Stimulated activated CD4-positive, alpha-beta T cell treated with anti-CD3 and anti-CD28 coated beads, Interleukin-4, amount 100 ng/mL, for 24 hours (primary cell): ENCODE results near the gene OR2Z1.

ENCODE experiments used
- DNase-seq: peaks from one replicate; pipeline ENCODE4 v3.0.0-alpha.2; 2020

The OR2Z1 gene, protein sequence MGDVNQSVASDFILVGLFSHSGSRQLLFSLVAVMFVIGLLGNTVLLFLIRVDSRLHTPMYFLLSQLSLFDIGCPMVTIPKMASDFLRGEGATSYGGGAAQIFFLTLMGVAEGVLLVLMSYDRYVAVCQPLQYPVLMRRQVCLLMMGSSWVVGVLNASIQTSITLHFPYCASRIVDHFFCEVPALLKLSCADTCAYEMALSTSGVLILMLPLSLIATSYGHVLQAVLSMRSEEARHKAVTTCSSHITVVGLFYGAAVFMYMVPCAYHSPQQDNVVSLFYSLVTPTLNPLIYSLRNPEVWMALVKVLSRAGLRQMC

DNA sequence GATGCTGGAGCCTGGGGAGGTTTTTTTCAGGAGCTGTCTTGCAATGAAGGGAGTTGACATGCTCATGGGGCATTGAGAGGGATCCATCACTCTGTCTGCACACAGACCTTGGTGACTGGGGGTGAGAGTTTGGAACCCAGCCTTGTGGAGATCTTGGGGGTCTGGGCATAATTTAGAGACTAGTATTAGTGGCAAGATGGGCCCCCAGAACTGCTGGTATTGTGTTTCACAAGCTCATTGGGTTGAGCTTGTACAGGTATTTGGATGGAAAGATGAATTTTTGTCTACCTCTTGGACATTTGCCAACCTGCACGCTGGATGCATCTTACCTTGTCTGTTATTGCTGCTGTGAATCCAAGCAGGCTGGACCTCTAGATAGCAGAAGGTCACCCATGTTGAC, at the start of gene OR2Z1:
Gene OR2Z1, plus strand, starts transcription at position 301 of the 400 bp plus-strand sequence. CDS start 9,395 bp downstream, outside the sequence.
- DNase-seq = no peak

DNA sequence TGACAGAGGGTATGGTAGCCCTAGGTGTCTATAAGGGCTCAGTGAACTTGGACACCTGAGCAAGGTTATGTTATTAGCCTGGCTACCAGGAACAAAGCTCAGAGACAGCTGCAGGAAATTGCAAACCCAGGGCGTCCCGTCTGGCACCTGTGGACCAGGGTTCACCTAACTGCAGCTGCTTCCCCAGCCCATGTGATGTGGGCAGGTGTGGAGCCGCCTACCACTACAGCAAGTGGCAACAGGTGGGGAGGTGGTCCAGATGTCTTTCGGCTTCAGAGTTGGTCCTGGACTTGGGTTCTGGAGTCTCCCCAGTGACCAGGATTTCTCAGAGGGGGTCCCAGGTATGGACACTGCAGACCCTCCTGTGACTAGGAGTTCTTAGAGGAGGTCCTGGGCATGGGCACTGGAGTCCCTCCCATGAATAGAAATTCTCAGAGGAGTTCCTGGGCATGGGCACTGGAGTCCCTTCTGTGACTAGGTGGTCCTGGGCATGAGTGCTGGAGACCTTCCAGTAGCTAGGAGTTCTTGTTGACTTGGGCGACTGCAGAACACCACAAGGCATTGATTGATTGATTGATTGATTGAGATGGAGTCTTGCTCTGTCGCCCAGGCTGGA, 48.0 kb upstream of the OR2Z1 start:
- no peak for DNase-seq

DNA sequence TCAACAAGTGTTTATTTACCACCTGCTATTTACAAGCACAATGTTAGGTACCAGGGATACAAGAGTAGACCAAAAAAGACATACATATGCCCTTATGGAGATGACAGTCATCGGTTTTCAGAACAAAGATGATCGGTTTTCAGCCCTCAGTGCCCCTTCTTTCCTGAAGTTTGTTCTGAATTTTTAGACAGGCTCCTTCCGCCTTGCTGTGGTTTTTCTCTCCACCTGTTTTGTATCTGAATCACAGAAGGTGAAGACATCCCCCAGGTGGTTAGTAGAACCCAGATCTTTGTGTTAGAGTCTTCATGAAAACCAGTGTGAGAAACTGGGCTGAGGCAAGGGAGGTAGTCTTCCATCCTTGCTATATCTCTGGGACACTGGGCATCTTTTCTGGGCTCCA, 46.4 kb upstream of the OR2Z1 start:
- no peak for DNase-seq

DNA sequence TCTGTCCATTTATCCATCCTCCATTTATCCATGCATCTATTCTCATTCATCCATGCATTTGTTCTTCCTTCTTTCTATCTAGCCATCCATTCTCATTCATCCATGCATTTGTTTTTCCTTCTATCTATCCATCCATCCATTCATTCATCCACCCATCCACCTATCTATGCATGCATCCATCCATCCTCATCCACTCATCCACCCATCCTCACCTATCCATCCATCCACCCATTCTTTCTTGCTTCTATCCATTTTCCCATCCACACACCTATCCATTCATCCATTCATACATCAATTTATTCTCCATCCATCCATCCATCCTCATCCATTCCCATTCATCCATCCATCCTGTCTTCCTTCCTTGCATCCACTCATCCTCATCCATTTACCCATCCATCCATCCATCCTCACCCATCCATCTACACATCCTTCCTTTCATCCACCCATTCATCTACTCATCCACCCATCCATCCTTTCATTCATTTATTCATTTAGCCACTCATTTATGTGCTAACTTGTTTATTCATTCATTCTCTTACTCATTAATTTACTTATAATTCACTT, 43.1 kb upstream of the OR2Z1 start:
- no peak for DNase-seq

DNA sequence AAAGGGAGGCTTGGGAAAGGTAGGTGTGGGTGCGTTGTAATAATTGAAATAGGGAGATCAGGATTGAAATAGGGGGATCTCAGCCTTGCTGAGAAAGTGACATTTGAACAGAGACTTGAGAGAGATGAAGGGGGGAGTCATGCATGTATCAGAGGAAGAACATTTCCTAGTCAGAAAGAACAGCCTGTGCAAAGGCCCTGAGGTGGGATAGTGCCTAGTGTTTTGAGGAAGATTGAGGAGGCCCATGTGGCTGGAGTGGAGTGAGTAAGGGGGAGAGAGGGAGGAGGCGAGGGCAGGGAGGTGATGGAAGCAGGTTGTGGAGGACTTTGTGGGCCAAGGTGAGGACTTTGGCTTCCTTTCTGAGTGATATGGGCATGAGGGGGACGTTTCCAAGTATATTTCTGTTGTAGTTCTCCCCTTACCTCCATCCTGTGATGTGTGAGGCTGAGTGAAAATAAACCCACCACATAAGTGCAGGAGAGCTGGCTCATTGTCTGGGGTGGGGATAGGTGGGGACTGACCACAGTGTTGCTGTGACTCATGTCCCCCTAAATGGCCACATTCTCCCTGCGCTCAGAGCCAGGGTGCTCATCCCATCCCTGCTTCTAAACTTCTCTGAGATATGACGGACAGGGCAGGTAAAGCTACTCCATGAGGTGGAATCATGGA, 40.6 kb upstream of the OR2Z1 start:
- no peak for DNase-seq

DNA sequence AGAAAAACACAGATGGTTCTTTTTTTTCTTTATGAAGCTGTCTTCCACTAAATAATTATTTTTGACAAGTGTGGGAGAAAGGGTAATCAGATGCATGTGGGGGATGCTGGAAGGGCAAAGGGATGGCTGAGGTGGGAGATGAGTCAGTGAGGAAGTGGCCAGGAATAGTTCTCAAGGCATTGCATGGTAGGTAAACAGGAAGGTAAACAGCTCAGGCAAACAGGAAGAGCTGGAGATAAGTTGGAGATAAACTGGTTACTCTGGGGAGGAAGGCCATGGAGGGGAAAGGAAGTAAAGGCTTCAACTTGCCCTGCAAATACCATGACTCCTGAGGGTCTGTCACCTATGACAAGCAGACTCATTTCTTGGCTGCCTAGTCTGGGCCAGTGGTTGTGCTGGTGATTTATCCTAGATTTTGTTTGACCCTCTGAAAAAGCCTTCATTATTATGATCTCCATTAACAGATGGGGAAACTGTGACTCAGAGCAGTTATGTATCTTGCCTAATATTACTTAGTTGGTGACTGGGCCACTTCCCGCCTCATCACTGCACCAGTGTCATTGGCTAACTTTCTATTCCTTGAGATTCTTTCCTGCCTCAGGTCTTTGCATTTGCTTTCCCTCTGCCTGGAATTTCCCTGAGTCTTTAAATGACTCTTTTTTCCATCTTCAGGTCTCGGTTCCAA, 39.9 kb upstream of the OR2Z1 start:
- DNase-seq = no peak

DNA sequence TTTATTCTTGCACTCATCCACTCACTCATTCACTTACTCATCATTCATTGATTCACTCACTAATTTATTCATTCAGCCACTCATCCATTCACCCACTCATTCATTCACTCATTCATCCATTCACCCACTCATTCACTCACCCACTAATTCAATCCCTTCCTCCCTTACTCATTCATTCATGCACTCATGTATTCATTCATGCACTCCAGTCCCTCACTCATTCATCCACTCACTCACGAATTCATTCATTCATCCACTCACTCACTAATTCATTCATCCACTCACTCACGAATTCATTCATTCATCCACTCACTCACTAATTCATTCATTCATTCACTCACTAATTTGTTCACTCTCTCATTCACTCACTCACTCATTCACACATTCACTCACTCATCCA, 39.0 kb upstream of the OR2Z1 start:
- DNase-seq = no peak

DNA sequence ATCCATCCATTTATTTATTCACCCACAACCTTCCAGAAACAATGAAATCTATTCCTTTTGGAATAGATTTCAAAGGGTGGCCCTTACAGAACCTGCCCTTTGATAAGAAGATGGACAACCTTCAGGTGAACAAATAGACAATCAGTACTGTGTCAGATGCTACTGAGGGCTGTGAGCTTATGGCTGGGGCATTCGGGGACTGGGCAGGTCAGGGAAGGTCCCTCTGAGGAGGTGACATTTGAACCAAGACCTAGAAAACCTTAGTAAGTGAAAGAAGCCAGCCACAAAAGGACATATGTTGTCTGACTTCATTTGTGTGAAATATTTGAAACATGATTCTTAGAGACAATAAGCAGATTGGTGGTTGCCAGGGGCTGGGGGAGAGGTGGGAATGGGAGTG, 38.5 kb upstream of the OR2Z1 start:
- DNase-seq = no peak

DNA sequence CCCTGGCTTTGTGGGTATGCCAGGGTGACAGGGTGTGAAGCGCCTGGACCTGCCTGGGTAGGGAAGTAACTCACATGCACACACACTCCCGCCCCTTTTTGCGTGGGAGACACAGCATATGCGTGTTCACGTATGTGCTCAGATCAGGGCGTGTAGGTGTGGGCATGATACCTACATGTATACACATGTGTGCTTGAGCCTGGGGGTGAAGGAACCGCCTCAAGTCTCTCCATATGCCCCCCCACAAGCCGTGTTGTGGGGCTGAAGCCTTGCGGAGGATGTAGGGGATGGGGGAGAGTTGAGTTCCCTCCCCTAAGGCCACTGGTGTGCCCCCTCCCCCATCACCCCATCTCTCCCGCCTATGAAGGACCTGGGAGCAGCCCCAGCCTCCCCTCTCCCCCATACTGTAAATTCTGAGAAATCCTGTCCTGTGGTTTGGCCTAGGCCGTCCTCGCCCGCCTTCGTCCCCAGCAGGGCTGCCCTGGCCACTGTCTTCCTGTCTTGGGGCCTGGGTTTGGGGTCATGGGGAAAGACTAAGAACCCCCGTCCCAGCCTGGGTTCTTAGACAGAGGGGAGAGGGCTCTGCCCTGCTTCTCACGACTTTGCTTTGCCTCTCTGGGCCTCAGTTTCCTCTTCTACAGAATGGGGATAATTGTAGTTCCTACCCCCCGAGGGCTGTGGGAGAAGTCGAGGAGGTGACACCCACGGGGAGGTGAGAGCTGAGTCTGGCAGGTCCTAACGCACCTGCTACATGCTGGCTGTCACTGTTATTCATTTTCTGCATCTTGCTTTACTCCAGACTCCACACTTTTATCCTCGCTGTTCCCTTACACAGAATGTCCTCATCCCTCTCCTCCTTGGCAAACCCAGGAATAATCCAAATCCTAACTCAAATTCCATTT, 37.2 kb upstream of the OR2Z1 start:
- DNase-seq = no peak

DNA sequence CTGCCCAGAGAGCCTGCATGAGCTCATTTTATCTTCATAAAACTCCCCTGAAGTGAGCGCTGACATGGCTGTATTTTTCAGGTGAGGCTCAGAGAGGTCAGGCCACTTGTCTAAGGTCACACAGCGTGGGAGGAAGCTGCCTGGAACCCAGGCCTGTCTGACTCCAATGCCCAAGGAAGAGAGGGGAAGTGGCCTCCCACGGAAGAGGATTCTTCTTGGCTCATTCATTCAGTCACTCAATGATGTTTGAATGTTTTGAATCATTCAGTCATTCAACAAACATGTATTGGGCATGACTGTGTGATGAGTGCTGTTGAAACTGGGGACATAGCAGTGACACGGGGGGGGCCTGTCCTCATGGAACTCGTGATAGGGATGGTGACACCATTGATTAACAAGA, 34.9 kb upstream of the OR2Z1 start:
- no peak for DNase-seq

DNA sequence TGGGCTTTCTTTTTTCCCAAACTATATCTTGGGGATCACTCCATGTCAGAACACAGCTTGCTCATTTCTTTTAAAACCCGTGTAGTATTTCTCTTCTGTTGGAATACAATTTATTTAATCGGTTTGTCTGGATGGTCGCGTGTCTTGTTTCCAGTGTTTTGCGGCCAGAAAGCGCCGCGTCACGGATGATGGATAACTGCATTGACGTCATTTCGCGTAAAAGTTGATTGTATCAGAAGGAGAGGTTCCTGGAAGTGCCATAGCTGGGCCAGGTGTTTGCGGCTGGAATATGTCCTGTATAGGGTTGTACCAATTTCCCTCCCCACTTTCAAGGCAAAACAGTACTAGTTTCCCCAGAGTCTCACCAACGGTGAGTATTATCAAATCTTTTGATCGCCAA, 32.5 kb upstream of the OR2Z1 start:
- no peak for DNase-seq

DNA sequence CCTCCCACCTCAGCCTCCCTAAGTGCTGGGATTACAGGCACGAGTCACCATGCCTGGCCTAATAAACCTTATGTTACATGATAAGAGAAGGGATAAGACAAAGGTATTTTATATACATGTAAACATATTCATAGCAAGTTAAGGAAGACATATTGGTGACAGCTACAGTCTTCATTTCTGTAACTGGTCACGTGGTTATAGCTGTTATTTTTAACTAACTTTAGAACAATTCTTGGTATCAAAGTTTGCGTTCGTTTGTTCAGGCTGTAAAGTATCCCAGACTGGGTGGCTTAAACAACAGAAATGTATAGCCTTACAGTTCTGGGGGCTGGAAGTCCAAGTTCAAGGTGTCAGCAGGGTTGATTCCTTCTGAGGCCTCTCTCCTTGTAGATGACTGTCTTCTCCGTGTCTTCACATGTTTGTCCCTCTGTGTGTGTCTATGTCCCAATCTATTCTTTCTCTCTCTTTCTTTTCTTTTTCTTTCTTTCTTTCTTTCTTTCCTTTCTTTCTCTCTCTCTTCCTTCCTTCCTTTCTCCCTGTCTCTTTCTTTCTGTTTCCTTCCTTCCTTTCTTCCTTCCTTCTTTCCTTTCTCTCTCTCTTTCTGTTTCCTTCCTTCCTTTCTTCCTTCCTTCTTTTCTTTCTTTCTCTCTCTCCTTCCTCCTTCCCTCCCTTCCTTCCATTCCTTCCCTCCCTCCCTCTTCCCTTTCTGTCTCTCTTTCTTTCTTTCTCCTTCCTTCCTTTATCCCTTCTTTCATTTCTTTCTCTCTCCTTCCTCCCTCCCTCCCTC, 30.5 kb upstream of the OR2Z1 start:
- DNase-seq = no peak

DNA sequence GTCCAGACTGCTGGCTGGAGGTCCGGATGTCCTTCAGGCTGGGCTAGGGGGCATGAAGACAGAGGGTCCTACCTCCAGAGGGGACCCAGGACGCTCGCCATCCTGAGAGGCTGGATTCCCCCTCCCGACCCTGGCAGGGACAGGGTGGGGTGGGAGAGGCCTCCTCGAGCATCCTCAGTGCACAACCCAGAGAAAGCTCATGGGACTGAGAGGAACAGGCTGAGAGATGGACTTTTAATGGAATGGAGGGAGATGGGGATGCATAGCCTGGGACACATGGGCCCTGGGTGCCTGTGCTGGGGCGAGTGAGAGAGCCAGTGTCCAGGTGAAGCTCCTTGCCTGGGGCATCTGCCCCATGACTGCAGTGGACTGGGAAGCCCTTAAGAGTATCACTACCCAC, 25.9 kb upstream of the OR2Z1 start:
- no peak for DNase-seq

DNA sequence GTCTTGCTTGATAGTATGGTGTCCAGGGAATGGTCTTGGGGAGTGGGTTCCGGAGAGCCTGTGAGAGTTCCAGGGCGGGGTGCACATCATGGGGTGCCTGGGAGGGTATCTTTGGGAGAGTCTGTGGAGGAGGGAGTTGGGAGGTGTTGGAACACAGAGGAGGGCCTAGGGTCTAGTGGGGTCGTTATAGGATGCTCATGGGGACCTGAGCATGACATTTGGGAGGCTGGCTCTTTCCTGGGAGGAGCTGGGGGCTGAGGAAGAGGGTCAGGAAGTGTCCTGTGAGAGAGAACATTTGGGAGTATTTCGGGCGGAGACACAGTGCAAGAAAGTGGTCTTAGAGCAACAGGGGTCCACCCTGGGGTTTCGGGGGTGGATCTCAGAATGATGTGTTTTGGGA, 25.5 kb upstream of the OR2Z1 start:
- DNase-seq = no peak

DNA sequence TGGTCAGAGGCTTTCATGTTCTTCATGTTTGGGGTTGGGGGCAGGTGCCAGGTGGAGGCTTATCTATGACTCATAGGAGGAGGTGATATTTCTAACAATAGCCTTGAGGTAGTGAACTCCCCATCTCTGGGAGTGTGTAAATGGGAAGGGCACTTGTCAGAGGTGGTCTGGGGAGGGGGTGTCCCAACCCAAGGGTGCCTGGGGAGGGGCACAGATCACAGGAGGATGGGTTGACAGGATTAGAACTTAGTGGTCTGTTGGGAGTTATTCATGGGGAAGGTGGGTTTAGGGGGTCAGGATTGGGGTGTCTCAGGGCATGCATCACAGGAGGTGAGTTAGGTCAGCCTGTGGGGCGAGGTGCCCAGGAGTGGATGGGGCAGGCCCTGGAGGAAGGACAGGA, 24.4 kb upstream of the OR2Z1 start:
- DNase-seq = no peak

DNA sequence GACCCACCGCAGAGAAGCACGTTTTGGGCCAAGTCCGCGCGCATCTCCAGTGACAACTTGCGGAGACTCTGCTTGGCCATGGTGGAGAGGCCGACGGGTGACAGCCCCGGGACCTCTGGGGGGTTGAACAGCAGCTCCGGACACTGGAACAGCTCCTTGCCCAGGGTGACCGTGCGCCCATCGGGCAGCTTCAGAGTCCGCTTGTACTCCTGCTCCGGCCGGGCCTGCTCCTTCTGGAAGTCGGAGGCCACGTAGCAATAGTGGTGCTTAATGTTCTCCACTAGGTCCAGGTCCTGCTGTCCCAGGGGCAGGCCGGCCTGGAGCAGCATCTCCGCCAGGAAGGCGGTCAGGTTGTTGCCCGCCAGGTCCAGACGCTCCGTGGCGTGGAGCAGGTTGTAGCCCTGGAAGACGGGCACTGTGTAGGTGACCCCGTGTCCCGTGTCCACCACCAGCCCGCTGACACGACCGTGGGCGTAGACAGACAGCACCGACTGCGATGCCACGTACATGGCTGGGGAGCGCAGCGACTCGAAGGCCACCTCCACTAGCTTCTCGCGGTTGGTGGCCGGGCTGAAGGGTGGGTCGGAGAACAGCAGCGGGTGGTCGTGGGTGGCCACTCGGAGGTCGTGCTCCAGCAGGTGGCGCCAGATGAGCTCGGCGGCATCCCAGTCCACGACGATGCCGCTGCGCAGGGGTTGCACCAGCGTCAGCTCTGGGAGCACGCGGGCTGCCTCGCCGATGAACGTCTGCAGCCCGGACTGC, 23.6 kb upstream of the OR2Z1 start:
- no peak for DNase-seq

DNA sequence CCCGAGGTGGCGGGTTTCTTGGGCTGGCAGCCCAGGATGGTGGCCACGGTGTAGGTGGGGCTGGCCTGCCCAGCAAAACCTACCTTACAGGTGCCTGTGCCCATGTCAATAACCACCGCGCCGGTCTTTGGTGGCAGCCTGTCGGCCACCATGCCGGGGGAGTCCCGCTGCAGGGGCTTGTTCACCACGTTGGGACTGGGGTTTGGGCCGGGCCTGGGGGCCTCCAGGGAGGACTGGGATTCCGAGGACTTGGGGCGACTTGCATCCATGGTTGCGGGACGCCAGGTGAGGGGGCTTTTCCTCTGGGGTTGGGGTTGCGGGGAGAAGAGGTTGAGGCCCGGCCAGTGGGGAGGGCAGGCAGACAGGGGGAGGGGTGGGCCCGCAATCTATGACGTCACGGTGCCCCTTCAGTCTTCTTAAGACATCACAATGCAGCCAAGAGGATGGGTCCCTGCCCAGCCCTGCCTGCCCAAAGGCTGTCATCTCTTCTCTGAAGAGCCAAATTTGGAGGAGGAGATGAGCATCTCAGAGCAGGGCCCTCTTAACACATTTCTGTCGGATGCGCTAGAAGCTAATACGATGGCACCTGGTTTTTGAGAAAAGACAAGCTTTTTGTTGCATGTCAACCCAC, 22.9 kb upstream of the OR2Z1 start, which contains the start of gene ACTL9:
Gene ACTL9, minus strand, starts transcription at position 363 of the 631 bp plus-strand sequence. Its CDS starts 94 bp downstream, at position 269.
- DNase-seq = no peak

DNA sequence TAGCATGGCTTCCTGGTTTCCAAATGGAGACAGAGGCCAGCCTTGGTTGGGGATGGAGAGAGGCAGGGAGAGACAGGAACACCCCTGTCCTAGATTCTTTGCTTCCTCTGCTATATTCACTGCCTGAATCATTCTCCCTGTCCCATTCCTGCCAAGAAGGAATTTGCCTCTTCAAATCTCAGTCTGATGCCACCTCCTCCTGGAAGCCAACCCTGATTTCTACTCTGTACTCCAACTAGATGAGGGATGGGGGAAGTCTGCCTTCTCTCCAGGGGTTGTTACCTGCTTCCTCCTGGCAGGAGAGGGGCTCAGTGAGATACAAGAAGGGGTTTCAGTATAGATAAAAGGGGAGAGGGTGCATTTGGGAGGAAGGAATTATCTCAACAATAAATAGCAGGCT, 21.5 kb upstream of the OR2Z1 start:
- no peak for DNase-seq

DNA sequence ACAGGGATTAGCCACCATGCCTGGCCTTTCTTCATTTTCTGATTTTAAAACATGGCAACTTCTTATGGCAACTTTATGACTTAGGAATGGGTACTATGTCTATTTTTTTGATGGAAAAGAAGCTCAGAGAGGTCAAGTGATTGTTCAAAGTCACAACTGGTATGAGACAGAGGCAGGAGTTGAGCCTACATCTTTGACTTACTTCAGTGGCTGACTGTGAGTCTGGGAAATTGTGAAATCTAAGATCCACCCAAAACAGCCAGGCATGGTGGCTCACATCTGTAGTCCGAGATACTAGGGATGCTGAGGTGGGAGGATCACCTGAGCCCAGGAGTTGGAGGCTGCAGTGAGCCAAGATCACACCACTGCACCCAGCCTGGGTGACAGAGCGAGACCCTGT, 20.5 kb upstream of the OR2Z1 start:
- DNase-seq = no peak

DNA sequence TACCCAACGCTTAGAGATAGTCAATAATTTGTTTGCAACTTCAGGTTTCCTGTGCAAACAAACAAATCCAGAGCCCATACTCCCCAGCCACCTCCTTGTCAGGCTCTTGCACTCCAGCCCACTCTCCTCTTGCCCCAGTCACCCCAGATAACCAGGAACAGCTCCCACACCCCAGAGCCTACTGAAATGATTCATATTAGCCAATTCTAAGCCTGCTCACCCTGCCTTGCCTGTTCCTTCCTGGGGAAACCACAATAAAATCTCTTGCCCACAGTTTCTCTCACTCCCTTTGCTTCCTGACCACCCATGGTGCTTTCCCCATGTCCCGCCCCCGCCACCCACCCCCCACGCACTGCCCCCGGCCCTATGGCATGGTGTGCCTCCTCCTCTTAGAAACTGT, 19.1 kb upstream of the OR2Z1 start:
- peak; percentile 38 for DNase-seq
